Stimulated activated CD8-positive, alpha-beta memory T cell treated with anti-CD3 and anti-CD28 coated beads, Interleukin-12 subunit alpha, Interleukin-12 subunit beta, amount 100 ng/mL, for 24 hours (primary cell): ENCODE data around the gene MAP3K6.

Experiments used
- DNase-seq: peaks from one replicate; pipeline ENCODE4 v3.0.0-alpha.2; 2020; ENCODE audit errors: extremely low read depth

The MAP3K6 gene

GRCh38 chr1:27357281-27358037 is 9.3 kb downstream of the MAP3K6 start:
- peak; percentile 48 for DNase-seq

GRCh38 chr1:27356619-27357280 is 10.0 kb downstream of the MAP3K6 start:
- DNase-seq = no peak

- DNase-seq = no peak
Measured at GRCh38 chr1:27356277-27356618, 10.5 kb downstream of the MAP3K6 start.

GRCh38 chr1:27355683-27356082 is 11.1 kb downstream of the MAP3K6 start:
- no peak for DNase-seq

- no peak for DNase-seq
Measured at GRCh38 chr1:27353629-27354028, 13.1 kb downstream of the MAP3K6 start.

GRCh38 chr1:27353166-27353565 is 13.6 kb downstream of the MAP3K6 start:
- DNase-seq = no peak

- DNase-seq = no peak
Measured at GRCh38 chr1:27351541-27352107, 15.1 kb downstream of the MAP3K6 start.

- no peak for DNase-seq
Measured at GRCh38 chr1:27350663-27351540, 15.9 kb downstream of the MAP3K6 start.

- DNase-seq = no peak
Measured at GRCh38 chr1:27349784-27350662, 16.7 kb downstream of the MAP3K6 start.

GRCh38 chr1:27348861-27349783 is 17.6 kb downstream of the MAP3K6 start:
- DNase-seq = no peak

GRCh38 chr1:27346991-27347624 is 19.7 kb downstream of the MAP3K6 start:
- DNase-seq = no peak

- no peak for DNase-seq
Measured at GRCh38 chr1:27346357-27346756, 20.4 kb downstream of the MAP3K6 start.

- no peak for DNase-seq
Measured at GRCh38 chr1:27345272-27345671, 21.5 kb downstream of the MAP3K6 start.

- no peak for DNase-seq
Measured at GRCh38 chr1:27343639-27344025, 23.1 kb downstream of the MAP3K6 start.

GRCh38 chr1:27342778-27343638 is 23.8 kb downstream of the MAP3K6 start:
- no peak for DNase-seq

GRCh38 chr1:27342391-27342777 is 24.4 kb downstream of the MAP3K6 start:
- DNase-seq = no peak

GRCh38 chr1:27341525-27342252 is 25.1 kb downstream of the MAP3K6 start, which contains the start of gene SYTL1:
Gene SYTL1 (plus strand): TSS chr1:27342022. CDS start chr1:27345335, 3,313 bp downstream.
- DNase-seq = no peak

- DNase-seq = no peak
Measured at GRCh38 chr1:27339213-27339612, 27.5 kb downstream of the MAP3K6 start.
